ENCODE measurements around the gene SPG7.

The SPG7 gene

GRCh38 chr16:89517128-89517527, 8.9 kb downstream of the SPG7 start:
- DNase-seq (ENCODE audit: low read depth, low spot score): no peak

DNA sequence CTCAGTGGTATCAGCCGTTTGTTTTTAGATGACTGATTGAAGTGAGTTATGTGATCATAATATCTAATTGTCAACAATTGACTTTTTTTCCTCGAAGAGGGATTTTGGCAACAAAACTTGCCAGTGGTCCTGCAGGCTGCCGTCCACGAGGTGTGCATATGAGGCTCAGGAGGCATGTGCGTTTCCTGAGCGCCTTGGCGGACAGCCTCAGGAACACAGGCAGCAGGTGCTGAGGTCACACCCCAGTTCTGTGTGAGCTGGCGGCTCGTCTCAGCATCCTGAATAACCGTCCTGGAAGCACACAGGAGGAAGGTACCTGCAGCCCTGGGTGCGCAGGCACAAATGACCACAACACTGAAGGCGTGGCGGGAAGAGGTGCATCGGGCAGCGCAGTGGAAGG, 11.7 kb downstream of the SPG7 start:
- DNase-seq (ENCODE audit: low read depth, low spot score): no peak

DNA sequence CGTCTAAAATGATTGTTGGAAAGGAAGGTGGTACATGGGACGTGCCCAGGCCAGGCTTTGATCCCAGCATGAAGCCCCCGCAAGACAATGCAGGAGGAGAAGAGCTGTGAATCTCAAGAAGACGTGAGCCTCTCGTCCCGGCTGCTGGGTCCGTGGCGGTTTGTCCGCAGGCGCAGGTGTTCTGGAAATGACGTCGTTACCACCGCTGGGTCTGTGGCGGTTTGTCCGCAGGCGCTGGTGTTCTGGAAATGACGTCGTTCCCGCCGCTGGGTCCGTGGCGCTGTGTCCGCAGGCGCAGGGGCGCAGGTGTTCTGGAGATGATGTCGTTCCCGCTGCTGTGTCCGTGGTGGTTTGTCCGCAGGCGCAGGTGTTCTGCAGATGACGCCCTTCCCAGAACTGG, 14.1 kb downstream of the SPG7 start:
- DNase-seq (ENCODE audit: low read depth, low spot score): no peak

- DNase-seq (ENCODE audit: low read depth, low spot score): no peak
Observed at GRCh38 chr16:89523680-89524344, 15.6 kb downstream of the SPG7 start.

DNA sequence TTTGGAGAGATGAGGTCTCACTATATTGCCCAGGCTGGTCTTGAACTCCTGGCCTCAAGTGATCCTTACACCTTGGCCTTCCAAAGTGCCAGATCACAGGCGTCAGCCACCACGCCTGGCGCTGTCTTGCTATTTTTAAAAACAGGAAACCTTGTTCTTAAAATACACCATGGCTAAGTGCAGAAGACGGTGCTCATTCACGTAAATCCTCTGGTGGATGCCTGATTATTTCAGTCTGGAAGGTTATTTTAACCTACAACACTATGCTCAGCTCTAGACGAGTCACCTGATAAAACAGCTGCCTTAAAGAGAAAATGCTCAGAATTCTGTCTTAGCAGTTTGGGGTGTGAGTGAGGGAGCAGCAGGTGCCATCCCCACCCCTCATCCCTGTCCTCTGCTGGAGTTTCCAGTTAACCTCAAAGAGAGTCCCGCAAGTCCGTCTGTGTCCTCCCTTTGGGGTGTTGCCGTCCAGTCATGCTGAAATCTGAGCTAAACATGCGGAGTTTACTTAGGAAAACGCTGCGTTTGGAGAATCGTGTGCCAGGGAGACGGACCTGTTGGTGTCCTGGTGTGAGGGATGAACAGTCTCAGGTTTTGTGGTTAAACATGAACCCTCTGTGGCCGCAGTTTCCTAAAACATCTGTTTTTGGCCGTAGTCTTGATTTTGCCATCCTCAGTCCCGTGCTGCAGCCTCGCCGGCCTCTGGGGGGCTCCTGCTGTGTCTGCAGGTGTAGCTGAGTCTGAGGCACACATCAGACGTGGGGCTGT, 17.1 kb downstream of the SPG7 start:
- no peak for DNase-seq (ENCODE audit: low read depth, low spot score)

DNA sequence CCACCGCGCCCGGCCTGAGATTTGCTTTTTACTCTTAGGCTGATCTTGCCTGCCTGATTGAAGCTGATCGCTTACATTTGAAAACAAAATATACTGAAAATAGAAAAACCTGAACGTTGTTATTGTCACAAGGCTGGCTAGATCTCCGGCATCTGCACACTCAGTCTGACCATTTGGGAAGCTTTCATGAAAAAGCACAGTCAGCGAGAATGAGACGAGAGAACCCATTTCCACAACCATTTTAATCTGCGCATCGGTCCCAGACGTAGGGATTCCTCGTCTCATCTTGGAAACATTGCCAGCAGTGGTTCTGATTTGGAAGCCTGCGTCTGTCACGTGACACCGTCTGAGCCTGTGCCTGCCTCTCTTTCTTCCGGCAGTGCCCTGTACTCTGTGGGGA, 20.9 kb downstream of the SPG7 start:
- no peak for DNase-seq (ENCODE audit: low read depth, low spot score)

DNA sequence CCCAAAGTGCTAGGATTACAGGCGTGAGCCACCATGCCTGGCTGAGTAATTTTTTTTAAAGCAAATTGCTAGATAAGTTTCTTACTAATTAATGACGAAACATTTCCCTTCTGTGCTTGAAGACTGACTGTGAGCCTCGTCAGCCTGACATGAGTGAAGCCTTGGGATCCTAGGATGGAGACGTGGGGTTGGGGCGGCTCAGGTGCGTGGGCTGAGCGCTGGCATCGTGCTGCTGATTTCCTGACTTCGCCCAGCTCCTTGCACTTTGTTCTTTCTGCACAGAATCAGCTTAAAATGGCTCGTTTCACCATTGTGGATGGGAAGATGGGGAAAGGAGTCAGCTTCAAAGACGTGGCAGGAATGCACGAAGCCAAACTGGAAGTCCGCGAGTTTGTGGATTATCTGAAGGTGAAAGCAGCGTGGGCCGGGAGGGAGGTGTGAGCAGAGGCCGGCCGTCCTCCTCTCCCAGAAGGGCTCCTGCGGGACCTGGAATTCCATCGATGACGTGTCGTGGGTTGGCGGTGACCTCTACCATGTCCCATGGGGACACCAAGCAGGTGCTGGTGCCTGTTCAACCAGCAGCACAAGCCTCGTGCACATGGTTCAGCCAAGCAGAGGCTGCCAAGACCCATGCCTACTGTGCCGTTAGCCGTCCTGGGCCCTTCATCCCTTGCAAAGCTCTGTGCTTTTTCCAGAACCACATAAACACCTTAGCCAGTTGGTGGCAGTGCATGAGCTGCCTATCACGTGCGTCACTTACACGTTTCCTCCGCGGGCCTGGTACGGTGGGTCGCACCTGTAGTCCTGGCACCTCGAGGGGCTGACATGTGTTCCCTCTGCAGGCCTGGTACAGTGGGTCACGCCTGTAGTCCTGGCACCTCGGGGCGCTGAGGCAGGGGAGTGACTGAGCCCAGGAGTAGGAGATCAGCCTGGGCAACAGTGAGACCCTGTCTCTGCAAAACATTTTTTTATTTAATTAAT, 22.5 kb downstream of the SPG7 start:
- DNase-seq (ENCODE audit: low read depth, low spot score): no peak

DNA sequence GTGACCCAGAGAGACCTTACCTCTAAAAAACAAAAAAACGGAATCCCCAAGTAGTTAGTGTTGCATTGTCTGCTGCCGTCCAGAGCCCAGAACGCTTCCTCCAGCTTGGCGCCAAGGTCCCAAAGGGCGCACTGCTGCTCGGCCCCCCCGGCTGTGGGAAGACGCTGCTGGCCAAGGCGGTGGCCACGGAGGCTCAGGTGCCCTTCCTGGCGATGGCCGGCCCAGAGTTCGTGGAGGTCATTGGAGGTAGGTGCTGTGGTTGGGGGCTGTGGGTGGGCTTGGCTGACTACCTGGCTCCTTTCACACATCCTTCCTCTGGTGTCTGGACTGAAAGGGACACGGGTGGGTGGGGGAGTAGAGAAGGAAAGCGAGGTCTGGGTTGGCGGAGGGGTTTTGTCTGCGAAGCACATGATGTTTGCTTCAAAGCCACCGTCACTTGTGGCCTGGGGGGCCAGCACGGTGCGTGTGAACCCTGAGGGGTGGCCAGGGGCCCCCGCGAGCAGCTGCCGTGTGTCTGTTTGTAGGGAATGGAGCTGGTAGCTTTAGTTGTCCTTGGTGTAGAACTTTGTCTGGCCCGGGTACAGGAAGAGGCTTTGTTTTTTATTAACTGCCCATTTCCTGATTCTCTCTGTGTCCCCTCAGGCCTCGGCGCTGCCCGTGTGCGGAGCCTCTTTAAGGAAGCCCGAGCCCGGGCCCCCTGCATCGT, 23.8 kb downstream of the SPG7 start:
- no peak for DNase-seq (ENCODE audit: low read depth, low spot score)

DNA sequence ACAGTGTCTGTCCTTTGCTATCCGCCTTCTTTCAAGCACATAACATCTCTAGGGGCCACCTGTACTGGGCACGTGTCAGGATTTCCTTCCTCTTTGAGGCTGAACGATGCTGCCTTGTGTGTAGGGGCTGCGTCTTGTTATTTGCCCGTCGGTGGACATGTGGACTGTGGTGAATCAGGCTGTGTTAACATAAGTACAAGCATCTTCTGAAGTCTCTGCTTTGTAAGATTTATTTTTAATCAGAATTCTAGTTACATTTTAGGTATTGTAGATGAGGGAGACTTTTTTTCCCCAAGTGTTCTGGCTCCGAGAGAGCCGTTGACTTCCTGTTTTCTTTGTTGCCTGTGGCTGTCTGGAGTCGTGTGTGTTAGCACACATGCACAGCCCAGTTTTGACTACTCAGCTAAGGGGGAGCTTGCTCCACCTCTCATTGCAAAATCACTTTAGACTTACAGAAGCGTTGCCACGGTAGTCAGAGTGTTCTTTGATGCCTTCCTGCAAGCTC, 26.1 kb downstream of the SPG7 start:
- DNase-seq (ENCODE audit: low read depth, low spot score): no peak

GRCh38 chr16:89536371-89536770, 28.2 kb downstream of the SPG7 start:
- DNase-seq (ENCODE audit: low read depth, low spot score): no peak

DNA sequence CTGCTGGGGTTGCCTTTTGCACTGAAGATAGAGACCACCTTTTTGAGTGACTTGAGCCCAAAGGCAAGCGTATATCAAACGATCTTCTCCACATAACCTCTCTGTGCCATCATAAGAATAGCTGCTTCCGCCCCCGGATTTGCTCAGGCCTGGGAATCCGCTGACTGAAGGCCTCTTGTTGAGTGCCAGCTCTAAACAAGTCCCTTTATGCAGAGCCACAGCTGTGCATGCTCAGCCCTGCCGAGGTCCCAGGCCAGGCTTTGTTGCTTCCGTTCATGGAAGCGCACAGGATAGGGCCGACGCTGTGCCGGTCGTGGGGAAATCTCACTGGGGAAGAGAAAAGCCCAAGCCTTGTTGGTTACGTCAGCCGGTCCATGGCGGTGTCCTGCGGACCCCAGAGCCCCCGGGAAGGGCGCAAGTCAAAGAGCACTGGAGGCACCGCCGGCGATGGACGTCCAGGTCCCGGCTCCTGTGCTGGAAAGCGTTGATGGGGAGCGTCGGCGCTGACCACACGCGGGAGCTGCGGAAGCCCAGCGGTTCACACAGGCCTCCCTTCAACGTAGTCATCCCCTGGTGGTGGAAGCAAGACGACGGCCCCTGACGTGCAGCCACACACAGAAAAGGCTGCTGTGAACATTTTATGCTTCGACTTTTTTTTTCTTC, 28.8 kb downstream of the SPG7 start:
- DNase-seq (ENCODE audit: low read depth, low spot score): no peak

DNA sequence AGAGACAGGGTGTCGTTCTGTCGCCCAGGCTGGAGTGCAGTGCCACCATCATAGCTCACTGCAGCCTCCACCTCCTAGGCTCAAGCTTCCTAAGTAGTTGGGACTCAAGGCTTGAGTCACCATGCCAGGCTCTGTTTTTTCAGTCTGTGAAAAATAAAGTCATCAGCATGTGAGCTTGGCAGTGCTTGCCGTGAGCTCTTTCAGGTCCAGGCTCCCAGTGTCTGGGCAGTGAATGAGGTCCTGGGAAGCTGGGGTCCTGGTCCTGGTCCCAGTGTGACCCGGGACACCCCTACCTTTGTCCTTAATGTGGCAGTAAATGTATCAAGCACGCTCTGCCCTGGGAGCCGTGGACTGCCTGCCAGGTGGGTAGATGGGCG, 29.3 kb downstream of the SPG7 start:
- no peak for DNase-seq (ENCODE audit: low read depth, low spot score)

- DNase-seq (ENCODE audit: low read depth, low spot score): no peak
Observed at GRCh38 chr16:89538286-89538685, 30.1 kb downstream of the SPG7 start.

DNA sequence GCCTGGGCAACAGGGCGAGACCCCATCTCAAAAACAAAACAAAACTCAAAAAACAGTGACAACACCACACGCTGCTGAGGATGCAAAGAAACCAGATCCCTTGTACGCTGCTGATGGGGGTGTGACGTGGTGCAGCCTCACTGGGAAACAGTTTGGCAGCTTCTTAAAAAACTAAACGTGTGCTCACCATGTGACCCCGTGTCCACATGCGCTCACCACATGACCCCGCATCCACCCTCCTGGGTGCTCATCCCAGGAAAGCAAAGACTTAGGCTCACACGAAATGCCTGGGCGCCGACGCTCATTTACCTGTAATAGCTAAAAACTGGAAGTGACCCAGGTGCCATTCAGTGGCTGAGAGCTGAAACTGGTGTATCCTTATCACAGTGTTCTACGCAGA, 32.4 kb downstream of the SPG7 start:
- no peak for DNase-seq (ENCODE audit: low read depth, low spot score)

GRCh38 chr16:89541792-89542191, 33.6 kb downstream of the SPG7 start:
- DNase-seq (ENCODE audit: low read depth, low spot score): no peak

GRCh38 chr16:89544113-89544512, 35.9 kb downstream of the SPG7 start:
- DNase-seq (ENCODE audit: low read depth, low spot score): no peak

DNA sequence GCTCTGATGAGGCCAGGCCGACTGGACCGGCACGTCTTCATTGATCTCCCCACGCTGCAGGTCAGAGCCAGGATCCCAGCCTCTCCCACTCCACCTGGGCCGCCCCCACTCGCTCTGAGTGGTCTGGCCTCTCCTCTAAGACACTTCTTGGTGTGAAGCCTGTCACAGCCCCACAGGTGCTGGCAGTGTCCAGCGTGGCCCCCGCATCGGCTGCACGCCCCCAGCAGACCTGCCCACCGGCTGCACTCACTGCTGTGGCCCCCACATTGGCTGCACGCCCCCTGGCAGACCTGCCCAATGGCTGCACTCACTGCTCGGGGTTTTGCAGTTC, 36.5 kb downstream of the SPG7 start:
- DNase-seq (ENCODE audit: low read depth, low spot score): no peak

DNA sequence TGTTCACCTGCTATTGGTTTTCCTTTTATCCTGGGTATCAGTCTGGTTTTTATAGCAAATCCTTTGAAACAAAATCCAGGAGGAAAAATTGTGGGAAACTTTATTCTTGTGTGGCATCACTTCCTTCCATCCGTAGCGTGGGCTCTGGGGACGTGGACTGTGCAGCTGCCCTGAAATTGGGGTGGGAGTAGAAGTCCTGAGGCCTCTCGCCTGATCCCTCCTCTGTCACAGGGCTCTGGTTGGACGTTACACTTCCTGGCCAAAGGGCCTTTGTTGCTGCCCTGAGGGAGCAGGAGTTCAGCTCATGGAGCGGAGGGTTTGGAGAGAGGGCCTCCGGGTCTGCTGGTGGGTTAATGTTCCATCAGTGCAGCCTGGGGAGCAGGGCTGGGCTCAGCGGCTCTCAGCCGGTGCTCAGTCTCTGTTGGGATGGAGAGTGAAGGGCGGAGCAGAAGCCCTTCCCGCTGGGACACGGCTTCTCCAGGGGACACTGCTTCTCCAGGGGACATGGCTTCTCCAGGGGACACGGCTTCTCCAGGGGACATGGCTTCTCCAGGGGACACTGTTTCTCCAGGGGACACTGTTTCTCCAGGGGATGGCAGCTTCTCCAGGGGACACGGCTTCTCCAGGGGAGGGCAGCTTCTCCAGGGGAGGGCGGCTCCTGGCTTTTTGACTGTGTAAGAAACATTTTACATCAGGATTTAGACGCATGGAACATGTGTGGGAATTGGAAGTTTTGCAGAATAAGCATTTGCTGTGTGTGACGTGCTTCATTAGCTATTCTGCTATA, 37.0 kb downstream of the SPG7 start:
- no peak for DNase-seq (ENCODE audit: low read depth, low spot score)

DNA sequence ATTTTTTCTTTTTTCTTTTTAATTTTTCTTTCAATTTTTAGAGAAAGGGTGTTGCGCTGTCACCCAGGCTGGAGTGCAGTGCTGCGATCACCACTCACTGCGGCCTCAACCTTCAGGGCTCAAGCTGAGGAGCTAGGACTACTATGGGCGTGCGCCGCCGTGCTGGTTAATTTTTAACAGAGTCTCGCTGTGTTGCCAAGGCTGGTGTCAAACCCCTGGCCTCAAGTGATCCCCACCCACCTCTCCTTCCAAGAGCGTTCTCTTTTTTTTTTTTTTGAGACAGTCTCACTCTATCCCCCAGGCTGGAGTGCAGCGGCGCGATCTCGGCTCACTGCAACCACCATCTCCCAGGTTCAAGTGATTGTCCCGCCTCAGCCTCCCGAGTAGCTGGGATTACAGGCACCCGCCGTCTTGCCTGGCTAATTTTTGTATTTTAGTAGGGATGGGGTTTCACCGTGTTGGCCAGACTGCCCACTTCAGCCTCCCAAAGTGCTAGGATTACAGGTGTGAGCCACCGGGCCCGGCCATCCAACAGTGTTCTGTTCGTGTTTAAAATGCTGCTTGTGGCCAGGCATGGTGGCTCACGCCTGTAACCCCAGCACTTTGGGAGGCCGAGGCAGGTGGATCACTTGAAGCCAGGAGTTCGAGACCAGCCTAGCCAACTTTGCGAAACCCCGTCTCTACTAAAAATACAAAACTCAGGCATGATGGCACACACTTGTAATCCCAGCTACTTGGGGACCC, 37.8 kb downstream of the SPG7 start:
- DNase-seq (ENCODE audit: low read depth, low spot score): no peak

GRCh38 chr16:89546781-89547180, 38.6 kb downstream of the SPG7 start:
- DNase-seq (ENCODE audit: low read depth, low spot score): no peak
